Activated naive CD8-positive, alpha-beta T cell treated with anti-CD3 and anti-CD28 coated beads, Interleukin-2, amount 50 U/mL, for 16 hours (primary cell): ENCODE results near the gene KLHL7.

ENCODE experiments used
- DNase-seq: peaks from one replicate; pipeline ENCODE4 v3.0.0-alpha.2; 2020; ENCODE audit warnings: low read depth, low spot score

Gene KLHL7, protein sequence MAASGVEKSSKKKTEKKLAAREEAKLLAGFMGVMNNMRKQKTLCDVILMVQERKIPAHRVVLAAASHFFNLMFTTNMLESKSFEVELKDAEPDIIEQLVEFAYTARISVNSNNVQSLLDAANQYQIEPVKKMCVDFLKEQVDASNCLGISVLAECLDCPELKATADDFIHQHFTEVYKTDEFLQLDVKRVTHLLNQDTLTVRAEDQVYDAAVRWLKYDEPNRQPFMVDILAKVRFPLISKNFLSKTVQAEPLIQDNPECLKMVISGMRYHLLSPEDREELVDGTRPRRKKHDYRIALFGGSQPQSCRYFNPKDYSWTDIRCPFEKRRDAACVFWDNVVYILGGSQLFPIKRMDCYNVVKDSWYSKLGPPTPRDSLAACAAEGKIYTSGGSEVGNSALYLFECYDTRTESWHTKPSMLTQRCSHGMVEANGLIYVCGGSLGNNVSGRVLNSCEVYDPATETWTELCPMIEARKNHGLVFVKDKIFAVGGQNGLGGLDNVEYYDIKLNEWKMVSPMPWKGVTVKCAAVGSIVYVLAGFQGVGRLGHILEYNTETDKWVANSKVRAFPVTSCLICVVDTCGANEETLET

DNA sequence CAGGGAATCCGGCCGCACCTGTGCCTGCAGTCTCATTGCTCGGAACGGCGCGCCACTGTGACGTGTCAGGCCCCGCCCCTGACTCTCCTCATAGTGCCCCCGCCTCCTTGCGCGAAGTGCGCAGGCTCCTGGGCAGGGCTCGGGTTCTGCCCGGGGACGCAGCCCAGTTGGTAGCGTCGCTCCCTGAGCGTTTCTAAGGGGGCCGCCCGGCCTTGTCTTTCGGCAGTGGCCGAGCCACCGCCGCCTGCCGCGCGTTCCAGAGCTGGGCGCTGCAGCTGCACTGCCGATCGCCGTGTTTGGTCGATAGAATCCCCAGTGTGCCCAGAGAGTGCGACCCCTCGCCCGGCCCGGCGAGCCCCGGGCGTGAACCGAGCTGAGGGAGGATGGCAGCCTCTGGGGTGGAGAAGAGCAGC is at the start of gene KLHL7:
KLHL7 (plus strand) TSS at position 142 of the 413 bp plus-strand sequence; CDS start at position 384, 242 bp downstream.
- peak; percentile 92 for DNase-seq

DNA sequence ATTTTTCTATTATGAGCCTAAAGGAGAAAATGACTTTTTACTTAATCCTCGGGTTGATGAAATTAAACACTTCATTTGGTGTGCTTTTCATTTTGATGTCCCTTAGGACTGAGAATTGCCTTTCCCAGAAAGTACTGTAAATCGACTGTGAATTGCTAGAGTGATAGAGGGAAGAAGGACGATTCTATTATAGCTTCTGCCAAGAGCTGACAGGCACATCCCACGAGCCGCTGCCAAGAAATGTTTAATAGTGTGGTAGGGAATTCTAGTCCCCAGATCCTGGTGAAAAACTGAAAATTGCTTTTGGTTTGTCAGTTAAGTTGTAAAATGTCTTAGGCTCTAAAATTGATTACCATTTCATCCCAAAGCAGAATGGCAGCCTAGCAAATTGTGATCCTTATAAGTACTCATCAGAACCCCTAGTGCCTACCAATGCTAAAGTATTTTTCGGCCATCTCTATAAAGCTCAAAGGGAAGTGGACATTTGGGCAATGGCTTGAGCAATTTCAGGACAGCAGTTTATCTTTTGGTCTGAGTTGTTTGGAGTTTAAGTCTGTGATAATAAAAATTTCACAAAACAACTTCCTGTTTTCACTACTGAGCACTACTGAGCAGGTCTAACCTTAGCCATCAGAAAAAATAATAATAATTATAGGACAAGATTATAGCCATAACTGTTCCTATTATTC is 47.0 kb upstream of the KLHL7 start:
- no peak for DNase-seq

DNA sequence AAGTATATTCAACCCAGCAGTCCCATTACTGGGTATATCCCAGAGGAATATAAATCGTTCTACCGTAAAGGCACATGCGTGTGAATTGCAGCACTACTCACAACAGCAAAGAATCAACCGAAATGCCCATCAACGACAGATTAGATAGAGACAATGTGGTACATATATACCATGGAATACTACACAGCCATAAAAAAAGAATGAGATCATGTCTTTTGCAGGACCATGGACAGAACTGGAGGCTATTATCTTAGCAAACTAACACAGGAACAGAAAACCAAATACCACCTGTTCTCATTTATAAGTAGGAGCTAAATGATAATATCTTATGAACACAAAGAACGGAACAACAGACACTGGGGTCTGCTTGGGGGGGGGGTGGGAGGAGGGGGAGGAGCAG is 44.3 kb upstream of the KLHL7 start:
- no peak for DNase-seq

DNA sequence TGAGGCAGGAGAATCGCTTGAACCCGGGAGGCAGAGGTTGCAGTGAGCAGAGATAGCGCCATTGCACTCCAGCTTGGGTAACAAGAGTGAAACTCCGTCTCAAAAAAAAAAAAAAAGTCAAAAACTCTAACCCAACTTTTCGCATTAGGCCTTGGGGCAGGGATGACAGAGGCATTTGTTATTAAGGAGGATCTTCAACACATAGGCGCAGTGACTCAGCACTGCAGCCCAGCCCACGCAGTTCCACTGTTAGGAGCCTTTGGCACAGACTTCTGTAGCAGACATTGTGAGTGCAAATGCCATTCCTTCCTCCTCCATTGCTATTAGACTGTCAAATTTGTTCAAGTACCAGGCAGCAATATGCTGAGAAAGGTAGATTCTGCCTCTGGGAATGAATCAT is 43.1 kb upstream of the KLHL7 start:
- no peak for DNase-seq

DNA sequence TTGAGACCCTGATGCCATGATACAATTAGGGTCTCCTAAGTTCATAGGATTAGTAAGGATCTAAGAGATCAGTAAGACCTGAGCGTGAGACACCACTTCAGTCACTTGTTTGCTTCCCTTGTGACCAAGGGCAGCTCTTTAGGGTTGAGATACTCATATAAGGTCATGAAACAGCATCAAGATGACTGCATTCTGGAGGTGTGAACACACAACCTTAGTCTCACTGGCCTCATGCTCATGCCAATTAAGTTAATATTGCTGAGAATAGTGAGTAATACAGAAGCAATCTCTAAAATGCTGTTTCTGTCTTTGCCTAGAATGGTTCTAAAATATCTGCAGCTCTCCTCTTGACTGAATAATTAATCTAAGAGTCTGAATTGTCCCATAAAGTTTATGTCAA is 39.6 kb upstream of the KLHL7 start:
- no peak for DNase-seq

DNA sequence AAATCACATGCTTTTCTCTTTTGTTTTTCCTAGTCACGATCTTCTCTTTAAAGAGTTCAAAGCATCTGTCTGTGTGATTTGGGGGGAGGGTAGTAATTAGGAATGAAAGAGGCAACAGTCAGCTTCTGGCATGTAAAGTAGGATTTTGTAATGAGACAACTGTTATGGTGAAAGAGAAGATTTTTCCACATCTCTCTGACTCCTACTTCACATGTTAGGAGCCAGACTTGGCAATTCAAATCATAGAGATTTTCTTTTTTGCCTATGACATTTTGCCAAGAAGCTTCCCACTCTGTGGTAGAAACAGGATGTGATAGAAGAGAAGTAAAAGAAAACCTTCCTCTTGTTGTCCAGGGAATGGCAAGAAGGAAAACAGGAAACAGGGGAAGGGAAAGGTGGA is 38.3 kb upstream of the KLHL7 start:
- DNase-seq = no peak

DNA sequence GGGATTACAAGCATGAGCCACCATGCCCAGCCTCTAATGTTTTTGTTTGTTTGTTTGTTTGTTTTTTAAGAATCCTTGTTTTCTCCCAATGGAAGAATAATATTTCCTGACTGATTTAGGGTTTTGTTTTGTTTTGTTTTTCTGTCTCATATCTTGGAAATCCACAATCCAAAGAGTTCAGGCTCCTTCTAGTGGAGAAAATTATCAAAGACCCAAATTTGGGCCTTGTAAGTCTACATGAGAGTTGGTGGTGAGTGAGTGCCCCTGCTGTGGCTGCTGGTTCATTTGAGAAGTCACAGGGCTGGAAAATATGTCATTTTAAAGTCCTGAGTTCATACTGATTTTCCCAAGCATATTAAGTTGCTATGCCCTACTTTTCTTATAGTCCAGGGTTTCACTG is 33.5 kb upstream of the KLHL7 start:
- no peak for DNase-seq

DNA sequence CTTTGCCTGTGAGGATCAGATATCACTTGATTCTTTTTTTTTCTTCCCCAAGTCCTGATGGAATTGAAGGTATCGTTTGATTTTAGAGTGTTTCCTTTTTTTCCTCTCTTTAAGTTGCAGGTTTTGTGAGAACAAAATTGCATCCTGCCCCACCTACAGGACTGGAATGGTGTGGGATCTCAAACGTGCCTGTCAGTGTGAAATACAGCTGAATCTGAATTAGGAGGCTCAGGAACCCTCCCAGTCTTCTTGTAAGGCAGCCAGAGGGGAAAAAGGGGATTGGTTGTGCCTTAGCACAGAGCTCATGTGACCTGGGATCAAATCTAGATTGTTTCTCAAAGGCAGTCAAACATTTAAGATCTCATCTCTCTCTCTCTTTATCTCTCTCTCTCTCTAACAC is 32.7 kb upstream of the KLHL7 start:
- DNase-seq = no peak

DNA sequence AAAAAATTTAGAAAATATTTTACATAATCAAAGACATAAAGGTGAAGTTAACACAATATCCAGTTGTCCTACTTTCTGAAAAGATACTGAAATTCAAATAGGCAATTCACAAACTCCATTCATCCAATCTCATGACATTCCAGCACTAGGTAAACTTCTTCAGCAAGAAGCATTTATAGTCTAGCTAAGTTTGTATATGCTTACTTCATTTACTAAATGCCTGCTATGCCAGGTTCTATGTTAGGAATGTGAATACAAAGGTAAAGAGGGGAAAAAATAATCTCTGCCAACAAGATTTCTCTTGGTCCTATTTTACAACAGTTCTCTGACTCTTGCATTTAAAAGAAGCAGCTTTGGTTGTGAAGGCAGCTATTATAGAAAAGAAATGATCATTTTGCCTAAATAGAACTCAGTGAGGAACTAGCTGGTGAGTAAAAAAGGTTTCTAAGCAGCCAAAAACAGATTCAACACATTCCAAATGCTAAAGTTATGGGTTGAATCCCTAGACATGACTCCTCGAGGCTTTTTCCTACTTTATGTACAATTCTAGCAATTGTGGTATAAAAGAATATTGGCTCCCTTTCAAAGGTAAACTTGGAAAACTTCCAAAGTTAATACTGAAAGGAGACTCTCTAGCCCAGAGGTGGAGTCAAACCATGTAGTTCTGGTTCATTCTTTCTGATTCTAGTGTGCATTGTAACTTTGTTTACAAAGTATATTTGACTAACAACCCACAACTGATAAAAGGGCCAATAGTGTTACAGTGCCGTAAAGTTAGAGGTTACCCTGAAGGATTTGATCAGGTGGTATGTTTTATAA is 30.9 kb upstream of the KLHL7 start:
- DNase-seq = no peak

DNA sequence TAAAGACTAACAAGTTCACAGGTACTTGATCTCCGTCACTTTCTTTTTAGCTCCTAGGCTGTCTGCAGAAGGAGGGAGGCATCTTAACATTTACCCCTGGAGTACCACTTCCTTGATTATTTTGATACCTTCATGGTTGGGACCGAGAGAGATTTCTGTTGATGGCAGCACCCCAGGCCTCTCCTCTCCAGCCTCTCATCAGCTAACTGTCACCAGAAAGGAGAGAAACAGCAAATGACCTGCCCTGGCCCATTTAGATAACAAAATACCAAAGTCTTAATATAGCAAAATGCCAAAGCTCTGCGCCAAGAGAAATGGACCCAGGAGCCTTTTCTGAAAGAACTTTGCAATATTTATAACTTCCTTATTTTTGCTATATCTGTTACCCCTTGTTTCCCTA is 30.0 kb upstream of the KLHL7 start:
- DNase-seq = no peak

DNA sequence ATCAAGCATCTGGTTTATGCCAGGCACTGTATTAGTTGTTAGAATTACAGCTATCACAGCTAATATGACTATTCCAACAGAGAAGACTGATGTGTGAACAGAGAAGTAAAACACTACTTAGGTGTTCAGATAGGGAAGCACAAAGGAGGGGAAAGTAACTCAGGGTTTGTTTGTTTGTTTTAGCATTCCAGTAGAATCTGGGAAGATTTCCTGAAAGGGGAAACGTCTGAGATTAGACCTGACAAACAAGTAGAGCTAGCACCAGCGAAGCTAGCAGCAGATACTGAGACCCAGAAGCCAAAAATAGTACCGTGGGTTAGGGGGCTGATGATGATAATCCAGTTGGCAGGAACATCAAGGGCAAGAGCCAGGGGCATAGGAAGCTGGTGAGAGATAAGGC is 28.8 kb upstream of the KLHL7 start:
- DNase-seq = no peak

DNA sequence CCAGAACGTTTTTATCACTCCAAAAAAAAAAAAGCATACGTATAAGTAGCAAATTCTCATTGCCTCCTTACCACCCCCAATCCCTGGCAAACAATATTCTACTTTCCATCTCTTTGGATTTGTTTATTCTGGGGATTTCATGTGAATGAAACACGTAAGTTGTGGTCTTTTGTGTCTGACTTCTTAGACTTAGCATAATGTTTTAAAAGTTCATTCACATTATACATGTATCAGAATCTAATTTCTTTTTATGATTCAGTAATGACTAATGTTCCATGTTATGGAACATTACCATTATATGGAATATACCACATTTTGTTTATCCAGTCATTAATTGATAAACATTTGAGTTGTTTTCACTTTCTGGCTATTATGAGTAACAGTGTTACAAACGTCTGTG is 12.5 kb upstream of the KLHL7 start:
- DNase-seq = no peak

DNA sequence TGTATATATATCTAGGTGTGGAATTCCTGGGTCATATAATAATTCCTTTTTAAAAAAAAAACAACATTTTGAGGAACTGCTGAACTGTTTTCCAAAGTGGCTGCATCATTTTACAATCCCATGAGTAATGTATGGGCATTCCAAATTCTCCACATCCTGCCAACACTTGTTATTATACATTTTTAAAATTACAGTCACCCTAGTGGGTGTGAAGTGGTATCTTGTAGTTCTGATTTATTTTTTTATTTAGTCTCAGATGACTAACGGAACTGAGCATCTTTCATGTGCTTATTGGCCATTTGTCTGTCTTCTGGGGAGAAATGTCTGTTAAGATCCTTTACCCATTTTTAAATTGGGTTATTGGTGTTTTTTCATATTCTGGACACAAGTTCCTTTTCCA is 12.0 kb upstream of the KLHL7 start:
- DNase-seq = no peak

DNA sequence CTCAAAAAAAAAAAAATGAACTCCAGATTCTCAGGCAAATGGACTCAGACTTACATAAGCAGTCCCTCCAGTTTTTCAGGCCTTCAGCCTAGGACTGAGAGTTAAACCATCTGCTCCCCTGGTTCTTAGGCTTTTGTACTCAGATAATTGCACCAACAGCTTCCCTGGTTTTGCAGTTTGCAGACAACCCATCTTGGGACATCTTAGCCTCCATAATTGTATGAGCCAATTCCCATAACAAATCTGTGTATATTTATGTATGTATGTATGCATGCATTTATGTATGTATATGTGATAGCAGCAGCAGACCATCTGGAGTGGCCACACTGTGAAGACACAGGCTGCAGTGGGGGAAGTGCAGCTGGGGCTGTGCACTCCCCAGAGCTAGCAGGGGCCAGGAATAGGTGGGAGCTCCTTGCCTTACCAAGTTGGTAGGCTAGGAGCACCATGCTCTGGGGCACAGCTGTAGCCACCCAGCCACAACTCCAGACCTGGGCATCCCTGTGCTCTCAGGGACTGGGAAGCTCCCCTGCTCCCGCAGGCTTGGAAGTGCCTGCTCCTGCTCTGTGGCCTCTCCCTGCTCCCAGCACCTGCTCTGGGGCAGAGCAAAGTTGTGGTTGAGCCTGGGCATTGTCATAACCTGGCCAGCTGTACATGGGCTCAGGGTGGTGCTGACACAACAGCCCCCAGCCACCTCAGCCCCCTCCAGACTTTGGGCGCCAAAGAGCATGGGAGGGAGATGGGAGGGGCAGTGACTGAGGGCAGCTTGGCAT is 8.9 kb upstream of the KLHL7 start:
- DNase-seq = no peak

DNA sequence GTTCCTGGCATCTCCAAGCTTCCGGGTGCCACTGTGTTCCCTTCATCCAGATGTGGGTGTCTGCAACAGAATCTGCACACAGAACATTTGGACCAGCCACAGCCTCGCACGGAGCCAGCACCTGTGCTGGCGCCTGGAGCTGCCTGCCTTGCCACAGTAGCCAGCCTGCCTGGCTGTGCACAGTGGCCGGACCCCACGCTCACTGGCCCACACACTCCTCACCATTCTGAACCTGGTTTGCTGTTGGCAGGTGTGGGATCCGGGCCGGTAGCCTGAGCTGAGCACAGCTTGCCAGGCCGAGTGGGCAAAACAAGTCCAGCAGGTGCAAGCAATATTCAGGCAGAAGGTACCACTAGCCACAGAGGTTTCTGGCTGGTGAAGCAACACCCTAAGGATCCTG is 7.6 kb upstream of the KLHL7 start:
- no peak for DNase-seq

DNA sequence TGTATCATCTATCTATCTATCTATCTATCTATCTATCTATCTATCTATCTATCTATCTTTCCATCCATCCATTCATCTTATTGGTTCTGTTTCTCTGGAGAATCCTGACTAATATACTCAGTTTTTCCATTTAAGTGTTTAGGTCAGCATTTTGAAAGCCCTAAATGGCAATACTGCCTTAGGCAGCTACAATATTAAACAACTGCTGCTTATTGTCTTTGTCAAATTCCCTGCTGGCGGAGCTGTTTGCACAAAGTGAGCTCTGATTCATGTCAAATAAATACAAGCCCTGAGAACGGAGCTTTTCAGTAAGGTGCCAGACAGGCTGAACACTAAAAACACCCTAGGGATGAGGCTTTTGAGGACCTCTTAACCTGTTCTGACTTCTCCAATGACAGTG is 7.1 kb upstream of the KLHL7 start:
- DNase-seq = no peak

DNA sequence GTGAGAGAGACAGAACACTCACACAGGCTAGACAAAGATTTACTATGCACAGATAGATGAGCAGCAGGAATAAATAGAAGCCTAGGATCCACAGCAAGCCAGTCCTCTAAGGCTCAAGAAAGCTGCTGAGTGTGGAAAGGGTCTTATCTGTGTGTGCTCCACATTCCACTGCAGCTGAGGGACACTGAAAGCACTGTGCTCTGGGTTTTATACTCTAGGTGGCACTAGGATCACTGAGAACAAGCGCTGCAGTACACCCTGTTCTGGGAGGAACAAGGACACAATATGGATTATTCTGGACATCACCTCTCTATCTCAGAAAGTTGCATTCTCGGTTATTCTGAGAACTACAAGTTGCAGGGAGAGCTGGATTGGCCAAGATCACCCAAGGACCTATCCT is 4.9 kb upstream of the KLHL7 start:
- DNase-seq = no peak

DNA sequence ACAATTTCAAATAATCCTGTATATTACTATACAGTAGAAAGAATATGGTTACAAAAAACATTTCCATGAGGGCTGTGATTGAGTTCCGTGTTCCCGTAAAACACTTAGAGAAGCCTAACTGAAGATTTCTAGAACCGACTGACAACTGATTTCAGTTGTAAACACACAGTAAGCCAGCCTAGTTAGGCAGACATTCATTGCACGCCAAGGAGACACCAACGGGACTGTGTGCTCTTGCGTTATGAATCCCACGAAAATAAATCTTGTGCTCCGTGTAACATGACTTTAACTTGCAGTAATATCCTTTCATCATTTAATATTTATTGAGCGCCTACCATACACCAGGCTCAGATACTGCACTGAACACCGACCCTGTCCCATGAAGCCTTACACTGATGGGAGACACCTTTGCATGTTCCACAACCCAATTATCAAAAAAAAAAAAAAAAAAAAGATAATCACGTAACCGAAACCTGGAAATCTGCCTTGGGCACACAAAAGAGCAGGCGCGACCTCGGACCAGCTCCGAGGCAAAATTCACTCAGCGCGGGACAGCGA is 420 bp upstream of the KLHL7 start:
- DNase-seq = no peak

DNA sequence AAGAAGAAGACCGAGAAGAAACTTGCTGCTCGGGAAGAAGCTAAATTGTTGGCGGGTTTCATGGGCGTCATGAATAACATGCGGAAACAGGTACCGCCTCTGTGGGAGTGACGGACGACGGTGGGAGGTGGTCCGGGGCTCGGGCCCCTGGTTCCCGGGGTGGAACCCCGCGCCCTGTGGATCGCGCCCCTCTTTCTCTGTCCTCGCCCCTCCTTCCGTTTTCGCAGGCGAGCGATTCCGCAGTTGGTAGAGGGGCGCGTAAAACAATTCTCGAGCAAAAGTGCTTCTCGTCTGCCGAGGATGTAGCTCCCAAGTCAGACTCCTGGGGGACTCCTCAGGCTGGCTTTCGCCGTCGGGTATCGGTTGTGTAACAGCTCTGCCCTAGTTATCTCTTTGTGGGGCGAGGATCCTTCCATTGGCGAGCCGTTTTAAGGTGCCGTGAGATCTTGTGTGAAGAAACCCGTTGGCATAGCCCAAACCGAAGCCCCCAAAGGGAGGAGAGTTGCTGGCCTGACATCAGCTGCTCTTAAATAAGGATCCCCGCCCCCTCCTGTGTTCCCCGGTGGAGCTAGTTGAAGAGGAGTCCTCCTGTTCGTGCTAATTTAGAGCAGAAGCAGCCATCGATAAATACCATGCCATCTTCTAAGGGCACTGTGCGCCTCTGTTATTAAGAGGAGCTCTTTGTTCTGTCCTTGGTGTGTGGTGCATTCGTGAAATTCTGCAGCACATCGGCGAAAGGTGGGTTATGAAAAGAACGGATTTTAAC is 655 bp downstream of the KLHL7 start:
- no peak for DNase-seq
